Activated CD4-positive, alpha-beta T cell treated with anti-CD3 and anti-CD28 coated beads for 4 hours (primary cell): ENCODE results near the gene FADS1.
A peak's percentile ranks its signal among the peaks of the same experiment; 100 is the strongest.

ENCODE experiments used
- DNase-seq, 2 donors: peaks; one replicate each; pipeline ENCODE4 v3.0.0-alpha.2; 2020

The FADS1 gene

DNA sequence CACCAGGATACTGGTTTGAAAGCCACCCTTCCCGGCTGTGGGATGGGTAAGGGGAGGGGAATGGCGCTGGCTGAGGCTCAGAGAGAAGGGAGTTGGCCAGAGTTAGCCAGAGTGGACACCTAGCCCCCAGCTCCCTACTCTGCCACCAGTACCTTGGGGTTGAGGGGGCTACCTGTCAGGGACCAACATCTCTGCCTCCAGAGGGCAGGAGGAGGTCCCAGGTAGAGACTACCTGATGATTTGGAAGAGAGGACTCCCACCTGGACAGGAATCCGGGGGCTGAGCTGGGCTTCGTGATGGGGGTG lies 60.7 kb downstream of the FADS1 start:
- DNase-seq: no peak

DNA sequence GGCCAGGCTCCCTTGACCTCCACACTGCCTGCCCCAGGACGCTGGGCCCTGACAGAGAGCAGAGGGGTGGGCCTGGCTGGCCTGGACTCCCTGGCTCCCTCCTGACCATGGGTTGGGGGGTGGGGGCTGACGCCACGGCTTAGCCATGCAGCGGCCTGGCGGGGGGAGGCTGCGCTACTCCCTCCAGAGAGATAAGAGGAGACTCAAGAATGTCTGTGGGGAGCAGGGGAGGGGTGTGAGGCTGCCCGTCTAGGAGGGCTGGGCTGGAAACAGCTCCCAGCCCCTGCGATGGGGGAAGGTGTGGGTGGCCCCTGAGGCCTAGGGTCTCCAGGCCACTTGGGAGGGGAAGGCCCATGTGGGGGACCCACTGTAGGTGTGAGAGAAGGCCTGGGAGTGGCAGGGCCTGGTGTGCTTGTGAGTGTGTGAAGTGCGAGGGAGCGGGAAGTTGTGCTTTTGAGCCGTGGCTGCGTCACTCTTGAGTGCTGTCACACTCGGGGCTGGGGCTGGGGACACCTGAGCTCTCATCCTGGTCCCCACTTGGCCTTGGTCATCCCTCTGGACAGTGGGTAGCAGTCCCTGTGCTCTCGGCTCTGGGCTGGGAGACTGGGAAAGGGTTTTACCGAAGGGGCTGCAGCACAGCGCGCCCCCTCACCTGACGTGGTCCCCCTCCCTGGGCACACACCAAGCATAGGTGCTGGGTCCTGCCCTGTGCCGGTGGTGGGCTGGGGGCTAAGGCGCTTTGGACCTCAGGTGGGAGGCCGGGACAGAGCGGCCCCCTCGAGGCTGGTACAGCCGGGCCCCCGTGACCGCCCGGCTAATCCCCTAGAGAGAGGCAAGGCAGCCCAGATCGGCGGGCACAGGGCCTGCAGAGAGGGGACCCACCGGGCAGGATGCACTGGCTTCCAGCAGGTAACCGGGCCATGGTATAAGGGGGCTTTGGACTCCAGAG lies 62.0 kb downstream of the FADS1 start:
- DNase-seq: no peak

DNA sequence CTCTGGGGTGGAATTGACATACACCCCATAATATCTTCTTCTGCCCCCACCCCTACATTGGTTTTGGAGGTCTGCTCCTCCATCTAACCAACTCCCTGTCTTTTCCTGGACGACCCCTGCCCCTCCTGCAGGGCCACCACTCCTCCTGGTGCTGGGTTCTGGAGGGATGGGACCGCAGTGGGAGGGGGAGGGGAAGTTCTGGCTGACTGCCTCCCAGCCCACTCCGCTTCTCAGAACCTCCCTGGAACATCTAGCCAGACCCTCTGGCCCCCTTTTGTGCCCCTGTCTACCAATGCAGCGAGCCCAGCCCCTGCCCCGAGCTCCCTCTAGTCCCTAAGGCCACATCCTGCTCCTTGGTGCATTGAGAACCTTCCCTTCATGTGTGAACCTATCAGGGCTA lies 63.1 kb downstream of the FADS1 start:
- DNase-seq: no peak

DNA sequence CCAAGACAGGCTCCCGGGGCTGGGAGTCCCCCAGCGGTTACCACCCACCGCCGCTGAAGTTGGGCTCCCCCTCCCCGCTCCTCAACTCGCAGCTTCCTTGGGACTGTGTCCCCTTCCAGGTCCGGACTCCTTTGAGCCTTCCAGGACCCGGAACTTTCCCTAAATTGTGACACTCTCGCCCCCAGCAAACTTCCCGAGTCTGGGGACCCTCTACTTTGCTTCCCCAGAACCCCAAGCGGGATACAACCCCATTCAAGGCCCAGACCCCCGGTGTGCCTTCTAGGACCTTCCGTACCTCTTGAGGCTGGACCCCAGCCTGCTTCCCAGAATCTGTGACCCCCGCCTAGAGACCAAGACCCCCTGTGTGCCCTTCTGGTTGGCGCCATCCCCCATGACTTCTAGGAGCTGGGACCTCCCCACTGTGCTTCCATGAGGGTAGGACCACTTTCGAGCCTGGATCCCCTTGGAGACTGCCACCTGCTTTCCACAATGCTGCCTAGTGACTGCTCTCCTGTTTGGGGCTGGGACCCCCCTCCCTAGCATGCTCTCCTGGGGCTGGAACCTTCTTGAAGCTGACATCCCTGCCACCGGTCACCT lies 63.8 kb downstream of the FADS1 start:
- DNase-seq: no peak

DNA sequence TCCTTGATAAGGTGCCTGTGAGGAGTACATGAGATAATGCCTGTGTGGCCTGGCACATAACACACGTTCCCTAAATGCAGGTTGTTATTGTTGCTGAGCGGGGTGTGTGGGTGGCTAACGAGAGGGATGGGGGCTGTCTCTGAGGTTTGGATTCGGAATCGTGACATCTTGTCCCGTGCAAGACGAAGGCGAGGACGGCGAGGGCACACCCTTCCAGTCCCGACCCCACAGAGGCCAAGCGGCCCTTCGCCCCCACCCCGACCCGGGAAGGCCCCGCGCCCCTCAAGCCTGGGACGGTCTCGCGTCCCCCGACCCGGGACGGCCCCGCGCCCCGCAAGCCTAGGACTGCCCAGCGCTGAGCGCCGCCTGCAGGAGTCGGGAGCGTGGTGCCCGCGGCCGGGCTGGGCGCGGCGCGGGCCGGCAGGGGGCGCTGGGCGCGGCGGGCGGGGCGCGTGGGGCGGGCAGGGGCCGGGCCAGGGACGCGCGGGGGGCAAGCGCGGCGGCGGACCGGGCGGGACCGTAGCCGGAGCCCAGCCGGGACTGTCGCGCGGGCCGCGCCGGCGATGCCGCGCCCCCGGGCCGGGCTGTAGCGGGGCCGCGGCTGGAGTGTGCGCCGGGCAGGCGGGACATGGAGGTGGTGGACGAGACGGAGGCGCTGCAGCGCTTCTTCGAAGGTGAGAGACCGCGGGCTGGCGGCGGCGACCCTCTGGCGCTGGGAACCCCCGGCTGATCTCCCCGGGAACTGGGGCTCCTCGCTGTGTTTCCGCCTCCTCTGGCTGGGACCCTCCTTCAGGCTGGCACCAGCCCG lies 64.5 kb downstream of the FADS1 start, which contains the start of gene MYRF:
Gene MYRF, plus strand, starts transcription at position 520 of the 808 bp plus-strand sequence. Its CDS starts 109 bp downstream, at position 629.
- peak; percentile 35 to 46 for DNase-seq

DNA sequence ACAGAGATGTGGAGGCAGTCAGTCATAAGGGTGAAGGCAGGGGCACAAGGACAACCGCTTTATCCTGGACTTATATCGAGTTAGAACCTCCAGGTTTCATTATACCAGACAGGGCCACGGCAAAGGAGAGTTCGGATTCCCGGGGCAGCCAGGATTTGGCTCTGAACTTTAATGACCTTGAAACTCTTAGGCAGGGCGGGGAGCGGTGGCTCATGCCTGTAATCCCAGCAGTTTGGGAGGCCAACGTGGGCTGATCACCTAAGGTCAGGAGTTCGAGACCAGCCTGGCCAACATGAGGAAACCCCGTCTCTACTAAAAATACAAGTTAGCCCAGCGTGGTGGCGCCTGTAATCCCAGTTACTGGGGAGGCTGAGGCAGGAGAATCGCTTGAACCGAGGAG lies 65.4 kb downstream of the FADS1 start:
- DNase-seq: no peak

DNA sequence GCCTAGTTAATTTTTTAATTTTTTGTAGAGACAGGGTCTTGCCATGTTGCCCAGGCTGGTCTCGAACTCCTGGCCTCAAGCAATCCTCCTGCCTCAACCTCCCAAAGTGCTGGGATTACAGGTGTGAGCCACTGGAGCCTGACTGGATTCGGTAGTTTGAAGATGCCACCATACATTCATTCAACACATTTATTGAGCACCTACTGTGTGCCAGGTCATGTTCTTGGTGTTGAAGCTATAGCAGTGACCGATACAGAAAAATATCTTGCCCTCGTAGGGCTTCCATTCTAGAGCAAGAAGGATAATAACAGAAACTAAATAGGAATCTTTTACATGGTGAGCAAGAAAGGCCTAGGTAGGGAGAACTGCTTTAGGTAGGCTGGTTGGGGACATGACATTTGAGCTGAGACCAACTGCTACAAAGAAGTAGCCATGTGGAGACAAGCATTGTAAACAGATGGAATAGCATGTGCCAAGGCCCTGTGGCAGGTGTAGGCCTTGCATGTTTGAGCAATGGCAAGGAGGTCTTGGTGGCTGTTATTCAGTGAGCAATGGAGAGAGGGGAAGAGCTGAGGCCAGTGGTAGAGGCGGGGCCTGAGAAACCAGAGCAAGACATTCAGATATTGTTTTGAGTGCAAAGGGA lies 66.1 kb downstream of the FADS1 start:
- DNase-seq: no peak
